Hematopoietic multipotent progenitor cell treated with erythropoietin and hydrocortisone succinate and interleukin-3 and kit ligand, for 17 days (in vitro differentiated cells): ENCODE measurements around the gene ATXN1.

Experiments used
- DNase-seq: peaks from one replicate; pipeline ENCODE4 v3.0.0-alpha.2; 2015; ENCODE audit warnings: low spot score

ATXN1 gene

DNA sequence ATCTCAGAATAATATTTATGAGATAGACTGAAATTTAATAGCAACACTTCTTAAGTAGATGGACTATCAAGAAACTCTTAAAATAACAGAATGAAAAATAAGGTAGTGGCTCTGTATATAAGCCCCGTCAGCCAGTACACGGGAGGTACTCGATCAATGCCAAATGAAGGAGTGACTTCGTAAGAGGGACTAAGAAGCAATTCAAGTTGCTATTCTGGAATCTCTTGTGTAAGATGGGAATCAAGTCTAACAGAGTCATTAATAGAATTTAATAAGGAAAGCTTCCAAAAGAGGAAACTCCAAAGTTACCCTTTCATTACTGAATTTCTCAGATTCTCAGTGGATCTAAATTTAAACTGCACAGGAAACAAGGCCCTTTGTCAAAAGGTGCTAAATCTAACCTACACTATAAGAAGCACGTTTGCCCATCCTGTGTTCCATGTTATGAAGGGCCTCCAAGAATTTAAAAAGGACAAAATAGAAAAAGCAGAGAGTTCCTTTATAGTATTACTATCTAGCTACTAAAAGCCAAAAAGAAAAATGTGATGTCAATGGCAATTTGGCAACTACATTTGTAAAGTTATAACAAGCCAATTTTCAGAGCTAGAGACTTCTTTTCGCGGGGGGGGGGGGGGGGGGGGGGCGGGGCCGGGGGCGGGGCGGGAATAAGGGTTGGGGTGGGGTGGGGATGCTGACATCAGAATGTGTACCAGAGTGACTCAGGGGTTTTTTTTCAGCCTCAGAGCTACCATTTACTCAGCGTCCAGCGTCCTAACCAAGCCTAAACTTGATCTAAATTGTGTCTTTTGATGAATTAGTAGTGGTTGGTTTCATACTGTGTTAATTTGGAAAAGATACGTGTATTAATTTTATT is 322.3 kb downstream of the ATXN1 start:
- peak; percentile 21 for DNase-seq

DNA sequence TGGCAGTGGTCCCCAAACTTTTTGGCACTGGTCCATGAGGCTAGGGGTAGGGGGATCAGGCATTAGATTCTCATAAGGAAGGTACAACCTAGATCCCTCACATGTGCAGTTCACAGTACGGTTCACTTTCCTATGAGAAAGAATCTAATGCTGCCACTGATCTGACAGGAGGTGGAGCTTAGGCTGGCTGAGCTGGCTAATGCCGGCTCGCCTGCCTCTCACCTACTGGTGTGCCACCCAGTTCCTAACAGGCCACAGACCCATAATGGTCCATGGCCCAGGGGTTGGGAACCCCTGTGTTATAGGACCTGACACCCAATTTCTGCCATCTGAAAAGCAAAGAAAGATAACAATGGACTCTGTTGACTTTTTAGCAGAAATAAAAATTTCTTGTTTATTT is 323.3 kb downstream of the ATXN1 start:
- no peak for DNase-seq

DNA sequence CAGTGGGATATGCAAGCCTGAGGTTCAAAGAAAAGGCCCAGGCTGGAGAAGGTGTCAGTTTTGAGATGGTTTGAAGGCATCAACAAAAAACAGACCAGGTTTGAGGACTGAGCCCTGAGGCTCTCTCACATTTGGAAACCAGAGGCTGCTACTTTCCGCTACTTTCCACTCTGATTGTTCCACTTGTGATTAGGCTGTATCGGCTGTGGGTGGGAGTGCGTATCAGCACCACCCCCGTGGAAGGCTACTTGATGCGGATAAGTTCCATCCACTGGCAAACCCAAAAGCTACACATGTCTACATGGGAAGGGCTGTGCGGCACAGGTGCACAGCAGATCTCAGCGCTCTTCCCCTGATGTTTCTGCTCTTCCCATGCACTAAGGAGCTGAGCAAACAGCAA is 324.2 kb downstream of the ATXN1 start:
- no peak for DNase-seq

DNA sequence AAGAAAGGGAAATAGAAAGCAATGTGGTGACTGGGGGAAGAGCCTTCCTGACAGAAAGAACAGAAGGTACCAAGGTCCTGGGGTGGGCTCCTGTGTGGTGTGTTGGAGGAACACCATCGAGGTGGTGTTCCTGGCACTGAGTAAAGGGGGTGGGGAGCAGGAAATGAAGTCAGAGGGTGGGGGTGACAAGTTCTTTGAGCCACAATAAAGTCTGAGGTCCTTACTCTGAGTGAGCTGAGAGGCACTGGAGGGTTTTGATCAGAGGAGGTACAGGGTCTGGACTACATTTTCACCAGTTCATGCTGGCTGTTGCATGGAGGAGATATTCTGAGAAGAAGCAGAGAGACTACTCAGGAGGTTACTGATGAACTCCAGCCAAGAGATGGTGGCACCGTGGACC is 324.7 kb downstream of the ATXN1 start:
- no peak for DNase-seq

DNA sequence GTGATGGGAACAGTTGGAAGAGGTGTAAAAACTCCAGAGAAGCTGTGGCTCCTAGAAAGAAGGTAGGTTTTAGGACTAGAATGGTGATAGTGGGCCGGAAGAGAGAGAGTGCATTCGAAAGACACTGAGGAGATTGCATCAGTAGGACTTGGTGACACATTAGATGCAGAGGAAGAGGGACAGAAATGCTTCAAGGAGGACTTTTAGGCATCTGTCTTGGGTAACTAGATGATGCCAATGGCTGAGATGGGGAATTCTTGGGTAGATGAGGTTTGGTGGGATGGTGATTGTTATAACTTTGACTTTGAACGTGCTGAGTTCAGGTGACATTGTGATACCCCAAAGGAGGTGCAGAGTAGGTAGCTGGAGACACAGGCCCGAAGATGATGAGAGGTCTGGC is 326.4 kb downstream of the ATXN1 start:
- no peak for DNase-seq

DNA sequence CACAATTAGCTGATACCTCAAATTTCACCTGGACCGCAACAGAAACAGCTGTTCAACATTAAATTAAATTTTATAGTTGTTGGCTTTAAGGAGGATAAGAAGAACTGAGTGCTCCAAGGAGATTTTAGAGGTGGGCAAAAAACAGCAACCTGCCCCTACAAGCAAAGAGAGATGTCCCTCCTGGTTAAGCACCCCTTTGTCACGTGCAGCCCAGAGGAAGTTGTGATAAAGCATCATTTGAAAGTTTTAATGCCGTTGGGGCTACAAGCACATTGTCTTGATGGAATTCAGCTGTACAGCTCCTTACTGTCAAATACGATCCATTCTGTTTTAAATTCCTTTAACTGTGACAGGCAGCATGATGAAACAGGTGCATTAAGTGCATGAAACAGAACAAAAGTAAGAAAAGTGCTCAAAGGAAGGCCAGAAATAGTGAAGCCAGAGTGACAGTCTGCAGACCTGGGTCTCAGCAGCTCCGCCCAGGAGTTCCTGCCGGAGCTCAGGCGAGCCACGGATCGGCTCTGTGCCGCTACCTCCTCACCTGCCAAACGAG is 327.8 kb downstream of the ATXN1 start:
- no peak for DNase-seq

DNA sequence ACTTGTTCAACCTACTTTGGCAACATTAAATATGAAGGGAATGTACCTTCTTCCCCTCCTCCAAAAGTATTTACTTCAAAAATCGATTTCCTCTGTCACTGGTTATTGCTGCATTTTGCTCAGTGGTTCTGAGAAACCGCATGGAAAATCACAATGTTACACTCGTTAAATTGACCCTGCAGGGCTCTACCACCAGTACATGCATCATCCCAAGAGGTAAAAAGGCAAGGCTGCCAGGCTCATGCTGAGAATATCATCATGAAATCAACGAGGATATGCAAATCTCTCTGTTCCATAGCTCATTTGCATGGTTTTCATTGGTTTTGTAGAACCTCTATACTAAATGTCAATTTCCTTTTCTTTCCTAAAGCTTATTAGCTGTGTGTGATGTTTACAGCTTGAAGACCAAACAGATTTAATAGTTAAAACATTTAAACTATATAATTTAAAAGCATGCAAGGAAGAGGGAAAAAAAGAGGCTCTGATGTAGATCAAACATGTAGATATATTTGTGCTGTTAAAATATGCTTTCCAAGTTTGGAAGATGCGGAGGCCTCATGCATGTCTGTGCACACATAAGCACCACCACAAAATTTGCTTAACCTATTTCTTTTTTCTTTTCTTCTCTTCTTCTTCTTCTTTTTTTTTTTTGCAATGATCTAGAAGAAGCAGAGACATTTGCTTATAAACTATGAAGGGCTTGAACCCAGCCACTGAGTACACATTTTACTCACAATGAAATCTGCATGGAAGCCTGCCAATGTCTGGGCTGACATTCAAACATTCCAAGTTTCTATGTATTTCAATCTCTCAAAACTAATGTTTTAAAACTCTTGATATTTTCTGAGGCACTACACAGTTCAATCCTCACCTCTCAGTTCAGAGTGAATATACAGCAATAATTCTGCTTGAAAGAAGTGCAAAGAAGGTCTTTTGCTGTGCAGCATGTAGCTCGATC is 328.9 kb downstream of the ATXN1 start:
- DNase-seq, result no peak

DNA sequence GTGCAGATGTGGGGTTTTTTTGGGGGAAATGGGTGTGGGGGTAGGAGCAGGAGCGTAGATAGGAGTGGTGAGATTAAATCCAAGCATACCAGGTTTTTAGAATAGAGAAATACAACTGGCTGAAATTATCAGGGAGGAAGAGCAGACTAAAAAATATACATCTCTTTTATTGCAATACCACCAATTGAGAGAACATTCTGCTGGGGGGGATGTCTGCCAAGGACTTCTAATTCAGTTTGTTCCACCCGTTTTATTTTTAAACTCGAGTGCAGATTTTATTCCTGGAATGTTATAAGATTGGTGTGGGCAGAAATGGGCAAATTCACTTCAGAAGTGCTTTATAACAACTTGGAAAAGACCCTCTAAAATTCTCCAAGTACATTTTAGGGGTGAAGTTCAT is 330.2 kb downstream of the ATXN1 start:
- no peak for DNase-seq

DNA sequence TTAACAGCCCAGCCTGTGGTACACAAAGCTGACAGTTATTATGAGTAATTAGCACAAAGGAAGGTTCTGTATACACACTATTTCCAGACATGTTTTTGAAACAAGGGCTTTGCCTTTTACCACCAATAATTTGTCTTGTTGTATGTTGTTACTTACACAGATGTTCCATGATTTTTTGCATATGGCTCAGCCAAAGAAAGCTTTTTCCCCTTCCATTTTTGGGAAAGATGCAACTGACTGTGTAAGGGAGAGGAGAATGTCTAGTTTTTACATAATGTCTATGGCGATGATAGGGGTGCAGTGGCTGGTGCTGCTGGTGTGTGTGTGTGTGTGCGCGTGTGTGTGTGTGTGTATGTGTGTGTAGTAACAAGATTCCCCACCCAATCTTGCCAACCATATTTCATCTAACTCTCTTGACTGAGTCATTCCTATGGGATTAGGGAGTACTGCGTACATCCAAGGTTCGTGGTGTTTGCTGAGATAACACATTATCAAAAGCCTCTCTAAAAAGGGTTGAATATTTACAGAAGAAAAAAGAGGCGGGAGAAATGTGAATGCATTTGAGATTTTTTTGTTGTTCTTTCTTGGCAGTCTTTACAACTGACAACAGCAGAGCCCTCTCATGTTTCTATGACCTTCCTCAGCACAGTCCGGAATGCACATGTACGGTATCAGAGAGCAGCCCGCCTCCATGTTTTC is 330.7 kb downstream of the ATXN1 start:
- no peak for DNase-seq

DNA sequence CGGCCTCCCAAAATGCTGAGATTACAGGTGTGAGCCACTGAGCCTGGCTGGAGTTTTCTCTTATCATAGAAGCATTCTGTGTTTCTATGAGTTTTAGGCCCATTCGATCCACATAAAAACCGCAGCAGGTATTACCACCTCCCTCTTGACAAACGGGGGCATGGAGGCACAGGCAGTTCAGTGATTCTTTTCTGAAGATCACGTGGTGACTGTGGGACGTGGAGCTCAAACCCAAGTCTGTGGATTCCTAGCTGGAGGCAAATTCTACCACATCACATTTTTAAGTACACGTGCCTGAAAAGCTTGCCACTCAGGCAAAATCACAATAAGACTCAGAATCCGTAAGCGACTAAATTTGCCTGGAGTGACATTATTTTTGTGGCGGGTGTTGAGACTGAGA is 331.6 kb downstream of the ATXN1 start:
- no peak for DNase-seq

DNA sequence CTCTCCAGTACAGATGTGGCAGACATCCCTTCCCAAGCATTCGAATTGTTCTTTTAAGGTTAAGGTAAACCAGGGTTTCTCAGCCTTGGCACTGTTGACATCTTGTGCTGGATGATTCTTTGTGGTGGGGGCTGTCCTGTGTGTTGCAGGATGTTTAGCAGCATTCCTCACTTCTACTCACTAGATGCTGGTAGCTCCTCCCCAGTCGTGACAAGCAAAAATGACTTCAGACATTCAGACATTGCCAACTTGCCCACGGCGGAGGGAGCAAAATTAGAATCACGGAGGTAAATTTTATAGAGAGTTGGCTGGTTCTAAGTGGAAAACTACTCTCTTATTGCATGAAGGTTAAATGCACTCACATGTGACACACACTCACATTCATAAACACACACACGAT is 334.1 kb downstream of the ATXN1 start:
- no peak for DNase-seq

DNA sequence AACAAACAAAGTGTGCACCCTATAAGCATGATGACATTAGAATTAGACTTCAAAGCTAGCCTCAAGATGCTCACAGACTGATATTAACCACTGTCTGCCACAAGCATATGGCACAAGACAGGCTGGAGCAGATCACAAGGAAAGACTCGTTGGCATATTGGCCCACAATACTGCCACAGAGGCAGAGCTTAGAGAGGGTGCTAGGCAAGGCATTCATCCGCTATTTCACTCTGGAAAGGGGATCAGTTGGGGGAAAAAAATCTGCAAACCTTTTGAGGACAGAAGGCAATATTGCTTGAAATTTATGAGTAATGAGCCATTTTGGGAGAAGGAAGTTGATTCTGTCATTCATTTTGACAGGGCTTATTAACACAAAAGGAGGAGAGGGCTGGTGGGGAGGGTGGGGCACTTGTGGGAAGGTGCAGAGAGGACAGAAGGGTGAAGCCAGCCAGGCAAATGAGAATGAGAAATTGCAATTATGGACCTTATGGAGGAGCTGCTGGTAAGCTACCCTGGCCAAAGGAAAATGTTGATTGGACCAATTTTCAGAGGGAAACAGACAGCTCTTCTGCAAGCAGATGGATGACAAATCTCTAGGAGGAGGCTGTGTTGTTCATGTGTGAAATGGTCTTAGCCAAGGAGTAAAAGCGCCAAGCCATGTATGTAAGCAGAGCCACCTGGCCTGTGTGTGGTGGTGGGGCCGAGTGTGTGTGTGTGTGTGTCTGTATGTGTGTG is 335.2 kb downstream of the ATXN1 start:
- no peak for DNase-seq

DNA sequence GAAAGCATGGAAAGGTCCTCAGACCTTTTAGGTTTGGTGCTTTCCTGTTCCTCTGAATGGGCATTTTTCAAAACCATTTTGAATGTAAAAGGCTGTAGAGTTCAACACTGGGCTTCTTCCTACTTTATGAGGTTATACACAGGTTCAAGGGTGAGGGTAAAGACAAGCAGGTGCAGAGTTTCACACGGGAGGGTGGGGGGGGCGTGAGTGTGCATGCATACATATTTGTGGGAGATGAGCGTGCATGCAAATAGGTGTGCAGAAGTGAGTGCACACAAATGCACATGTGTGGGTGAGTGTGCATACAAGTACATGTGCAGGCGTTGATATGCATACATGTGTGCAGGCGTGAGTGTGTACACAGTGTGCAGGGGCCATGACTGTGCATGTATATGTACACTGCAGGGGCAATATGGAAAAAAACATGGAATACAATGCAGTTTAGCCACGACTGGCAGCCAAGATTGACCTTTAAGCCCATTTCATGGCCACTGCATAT is 339.7 kb downstream of the ATXN1 start:
- DNase-seq, result no peak

DNA sequence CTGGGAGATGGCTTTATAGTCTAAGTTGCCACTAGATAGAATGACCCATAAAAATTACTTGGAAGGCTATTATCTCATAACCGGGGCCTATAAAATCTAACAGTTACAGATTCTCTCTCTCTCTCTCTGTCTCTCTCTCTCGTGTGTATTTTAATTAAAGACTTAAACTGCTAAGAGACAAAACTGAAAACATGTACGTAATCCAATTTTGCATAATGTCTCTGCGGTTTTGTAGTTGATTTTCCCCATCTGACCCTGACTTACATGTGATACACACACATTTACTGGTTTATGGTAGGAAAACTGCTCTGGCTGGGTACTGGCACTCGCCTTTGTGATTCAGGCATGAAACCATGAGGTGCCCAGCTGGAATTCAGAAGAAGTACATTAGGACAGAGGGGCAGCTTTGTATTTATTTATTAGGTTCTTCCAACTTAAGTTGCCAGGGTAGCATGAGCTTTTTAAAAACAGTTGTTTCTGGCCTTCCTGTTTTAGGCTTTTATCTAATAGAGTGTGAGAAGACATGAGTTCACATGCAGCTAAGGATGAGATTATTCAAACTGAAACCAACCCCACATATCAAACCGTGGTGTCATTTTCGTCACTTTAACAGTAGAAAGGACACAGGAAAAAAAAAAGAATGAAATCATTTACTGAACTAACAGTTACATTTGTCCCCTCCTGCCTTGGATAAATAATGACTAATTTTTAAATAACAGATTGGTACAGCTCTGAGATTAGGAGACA is 340.4 kb downstream of the ATXN1 start:
- DNase-seq, result no peak

DNA sequence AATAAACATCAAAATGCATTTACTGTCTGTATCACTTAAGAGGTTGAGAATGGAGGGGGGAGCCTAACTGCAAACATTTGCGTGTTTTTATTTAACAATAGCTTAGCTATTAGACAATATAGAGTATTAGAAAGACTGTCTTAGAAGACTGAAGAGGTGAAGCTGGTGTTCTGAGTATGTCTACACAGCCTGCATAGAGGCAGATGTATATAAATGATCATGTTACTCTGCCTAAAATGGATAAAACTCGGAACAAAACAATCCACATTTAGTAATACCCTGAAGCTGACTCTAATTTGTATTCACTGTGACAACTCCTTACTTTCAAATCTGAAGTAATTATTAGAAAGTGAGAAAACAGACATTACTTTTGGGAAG is 340.9 kb downstream of the ATXN1 start:
- no peak for DNase-seq

DNA sequence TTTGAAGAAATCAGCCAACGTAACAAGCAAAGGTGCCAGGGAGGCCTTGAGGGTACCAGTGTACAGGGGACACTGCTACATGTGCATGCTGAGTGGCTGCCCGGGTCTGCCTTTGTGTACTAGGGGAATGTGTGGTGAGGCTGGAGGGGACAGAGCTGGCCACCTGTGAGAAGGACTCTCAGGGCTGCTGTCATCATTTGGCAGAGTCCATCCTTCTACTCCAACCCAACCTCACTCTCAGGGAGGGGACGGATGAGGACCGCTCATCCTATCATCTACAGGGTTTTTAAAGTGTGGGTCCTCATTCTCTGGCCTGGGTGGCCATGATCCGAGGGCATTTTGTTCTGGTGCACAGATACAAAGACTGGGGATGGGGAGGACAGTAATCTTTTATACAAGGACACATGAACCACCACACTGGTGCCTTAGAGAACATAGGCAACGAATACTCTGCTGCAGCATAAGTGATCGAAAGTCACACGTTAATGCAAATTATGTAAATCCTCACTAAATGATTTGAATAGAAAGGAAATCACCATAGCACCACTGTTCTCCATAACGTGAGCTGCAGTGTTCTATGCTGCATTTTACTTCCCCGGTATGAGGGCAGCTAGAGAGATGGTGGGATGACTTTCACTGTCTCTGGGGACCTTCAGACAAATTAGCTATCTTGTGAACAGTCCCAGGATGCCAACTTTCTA is 341.5 kb downstream of the ATXN1 start:
- no peak for DNase-seq

DNA sequence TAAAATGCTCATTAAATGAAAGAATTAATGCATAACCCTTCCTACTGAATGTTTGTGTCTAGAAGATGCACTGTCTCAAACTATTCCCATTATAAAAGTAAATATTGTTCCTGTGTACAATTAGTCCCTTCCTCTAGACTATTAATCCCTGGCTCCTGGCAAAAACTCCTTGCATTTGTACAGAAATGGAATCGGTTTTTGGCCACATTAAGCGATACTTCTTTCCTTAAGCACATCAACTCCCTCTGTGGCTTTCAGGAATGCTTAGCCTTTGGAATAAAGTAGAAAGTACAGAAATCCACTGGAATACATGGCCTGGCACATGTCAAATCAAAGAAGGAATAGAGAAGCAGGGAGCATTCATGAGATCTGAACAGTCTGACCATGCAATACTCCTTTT is 343.1 kb downstream of the ATXN1 start:
- no peak for DNase-seq

DNA sequence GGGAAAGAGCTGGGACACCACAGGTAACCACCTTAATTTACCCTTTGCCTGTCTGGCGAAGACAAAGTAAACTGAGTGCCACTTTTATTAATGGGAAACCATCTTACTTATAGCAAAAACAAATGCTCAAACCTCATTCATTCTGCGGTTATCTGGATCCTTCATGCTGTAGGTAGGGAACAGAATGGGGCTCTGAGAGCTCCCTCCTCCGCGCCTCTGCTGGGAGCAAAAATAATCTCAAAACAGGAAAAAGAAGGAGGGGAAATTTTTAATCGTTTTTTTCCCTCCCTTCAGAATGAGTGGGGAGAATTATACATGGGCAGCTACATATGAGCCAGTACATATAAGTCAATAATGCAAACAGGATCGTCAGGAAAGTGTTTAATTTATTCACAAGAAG is 345.6 kb downstream of the ATXN1 start:
- DNase-seq, result no peak

DNA sequence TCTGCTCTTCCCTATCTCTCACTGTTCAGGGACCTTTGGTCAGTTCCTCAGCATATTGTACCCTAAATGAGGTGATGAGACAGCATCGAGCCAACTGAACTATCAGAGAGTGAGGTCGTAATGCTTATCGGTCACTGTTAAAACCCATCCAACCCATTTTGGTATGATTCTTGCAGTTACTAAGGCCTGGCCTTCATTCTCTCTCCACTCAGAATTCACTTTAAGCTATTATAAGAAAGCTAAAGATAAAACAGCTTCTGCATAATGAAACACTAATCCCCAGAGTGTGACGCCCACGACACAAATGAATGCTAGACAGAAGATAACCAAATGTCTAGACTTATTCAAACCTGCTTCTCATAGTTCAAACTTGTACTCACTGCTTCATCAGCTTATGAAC is 347.1 kb downstream of the ATXN1 start:
- DNase-seq, result no peak

DNA sequence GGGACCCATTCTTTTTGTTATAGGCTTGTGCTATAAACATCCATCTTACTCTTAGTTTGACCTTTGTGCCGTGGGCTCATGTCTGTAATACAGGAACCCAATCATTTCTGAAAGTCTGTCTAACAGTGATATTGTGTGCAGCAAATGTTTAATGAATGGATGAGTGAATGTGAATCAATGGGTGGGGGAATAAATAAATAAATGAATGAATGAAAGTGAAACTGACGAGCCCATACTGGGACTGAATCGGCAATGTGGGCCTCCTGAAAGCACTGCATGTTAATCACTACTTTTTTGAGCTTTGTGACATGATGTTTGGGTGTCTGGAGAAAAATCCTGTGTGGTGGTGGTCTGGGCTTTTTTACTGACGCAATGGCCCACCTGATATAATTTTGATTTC is 347.9 kb downstream of the ATXN1 start:
- DNase-seq, result no peak
